Endothelial cell of umbilical vein (primary cell): ENCODE results near the gene RASA1. TPM values are rescaled to one million over a fixed set of nuclear protein-coding genes. Genes with fewer than 3 reads are reported as not detected.

ENCODE experiments used
- BruUV-seq: library from RNA; stranded (reverse); fragments of 400-500 nt; replicated peaks from 2 replicates; lab custom pipeline; 2021; lab: Mats Ljungman, UMichigan
- CTCF ChIA-PET: fragments of 300-600, 350-600 bp; sonication (Branson Sonifier 250); formaldehyde crosslinking; loops from one replicate; lab custom pipeline; 2021; ENCODE audit warnings: antibody characterized with exemption, inconsistent platforms; lab: Charles Lee
- POLR2A ChIA-PET: fragments of 300-600, 350-600 bp; sonication (Branson Sonifier 250); formaldehyde crosslinking; loops from one replicate; lab custom pipeline; 2021; ENCODE audit warnings: antibody characterized with exemption, inconsistent platforms; lab: Charles Lee
- DNase-seq: peaks from one replicate; pipeline ENCODE4 v3.0.0-alpha.2; 2011; ENCODE audit warnings: low read depth, low spot score
- FAIRE-seq: peaks from 2 replicates; lab custom pipeline; 2011; peaks lifted over from hg19 to GRCh38; lab: Jason Lieb, UNC
- H2AFZ ChIP-seq: 2 replicates; pipeline ENCODE4 v1.6.0; 2012; ENCODE audit warnings: low read depth, low read length, control low read depth, inconsistent platforms
- H3K27ac ChIP-seq: 2 replicates; pipeline ENCODE4 v1.5.1; 2011; ENCODE audit warnings: low read depth, mild to moderate bottlenecking, control low read depth, low read length, moderate library complexity; ENCODE audit not compliant: insufficient read depth
- H3K27me3 ChIP-seq, 2 experiments: 2 replicates each; pipeline versions ENCODE4 v1.6.0 to v1.6.1; 2011; ENCODE audit warnings: low read length in 2 of 2, mixed read lengths in 1 of 2; ENCODE audit not compliant: control insufficient read depth in 2 of 2, insufficient read depth in 2 of 2
- H3K36me3 ChIP-seq, 2 experiments: 2 replicates in 1 of 2; 3 replicates in 1 of 2; pipeline ENCODE4 v1.5.1; 2011; ENCODE audit warnings: low read length in 2 of 2, mild to moderate bottlenecking in 1 of 2, moderate library complexity in 1 of 2; ENCODE audit not compliant: control insufficient read depth in 2 of 2, insufficient read depth in 2 of 2; ENCODE audit errors: extremely low read depth in 1 of 2
- H3K4me1 ChIP-seq: 3 replicates; pipeline ENCODE4 v1.5.1; 2011; ENCODE audit warnings: mild to moderate bottlenecking, low read length; ENCODE audit not compliant: control insufficient read depth, insufficient read depth; ENCODE audit errors: extremely low read depth
- H3K4me2 ChIP-seq: 2 replicates; pipeline ENCODE4 v1.6.1; 2011; ENCODE audit warnings: low read length, control low read depth, mixed read lengths; ENCODE audit not compliant: insufficient read depth
- H3K4me3 ChIP-seq, 3 experiments: fragments of 200-600 bp in 1 of 3; sonication (generic), shearing (Covaris generic) in 1 of 3; replicated peaks in 1 of 3; 2 replicates each; pipeline ENCODE4 v1.5.1; 2011 to 2016; ENCODE audit warnings: control low read depth in 3 of 3, low read length in 3 of 3, mild to moderate bottlenecking in 2 of 3, inconsistent platforms in 1 of 3, low read depth in 1 of 3, moderate library complexity in 1 of 3; ENCODE audit not compliant: insufficient read depth in 1 of 3
- H3K79me2 ChIP-seq: 2 replicates; pipeline ENCODE4 v1.6.0; 2012; ENCODE audit warnings: low read length, inconsistent platforms; ENCODE audit not compliant: control insufficient read depth, insufficient read depth
- H3K9ac ChIP-seq: replicated peaks from 2 replicates; pipeline ENCODE3; 2011; ENCODE audit warnings: low read length, control low read depth; ENCODE audit not compliant: insufficient read depth; ENCODE audit errors: extremely low read depth
- H3K9me1 ChIP-seq: replicated peaks from 3 replicates; pipeline ENCODE4 v1.6.0; 2011; ENCODE audit warnings: mild to moderate bottlenecking, low read length; ENCODE audit not compliant: control insufficient read depth, insufficient read depth; ENCODE audit errors: extremely low read depth
- H3K9me3 ChIP-seq: replicated peaks from 2 replicates; pipeline ENCODE4 v1.5.1; 2012; ENCODE audit warnings: low read length, inconsistent platforms; ENCODE audit not compliant: control insufficient read depth, insufficient read depth
- H4K20me1 ChIP-seq: replicated peaks from 2 replicates; pipeline ENCODE3; 2011; ENCODE audit warnings: mild to moderate bottlenecking, low read length; ENCODE audit not compliant: control insufficient read depth, insufficient read depth; ENCODE audit errors: extremely low read depth
- EZH2 ChIP-seq: IDR thresholded peaks from 2 replicates; pipeline ENCODE4 v1.6.1; 2012; ENCODE audit warnings: borderline replicate concordance, low read depth, mild to moderate bottlenecking, moderate library complexity, low read length, inconsistent platforms; ENCODE audit not compliant: severe bottlenecking
- FOS ChIP-seq: IDR thresholded peaks from 2 replicates; pipeline ENCODE4 v1.6.1; 2011; ENCODE audit warnings: mild to moderate bottlenecking, low read length, moderate library complexity, borderline replicate concordance; ENCODE audit not compliant: insufficient read depth
- GATA2 ChIP-seq: IDR thresholded peaks from 2 replicates; pipeline ENCODE4 v1.7.0; 2011; ENCODE audit warnings: low read depth, mild to moderate bottlenecking, moderate library complexity, mixed read lengths, low read length; ENCODE audit not compliant: insufficient read length, insufficient read depth
- JUN ChIP-seq: IDR thresholded peaks from 2 replicates; pipeline ENCODE4 v1.6.1; 2011; ENCODE audit warnings: borderline replicate concordance, low read depth; ENCODE audit not compliant: insufficient read length, insufficient read depth
- MAX ChIP-seq: IDR thresholded peaks from 2 replicates; pipeline ENCODE4 v1.6.1; 2011; ENCODE audit not compliant: insufficient read depth, insufficient read length
- MYC ChIP-seq: IDR thresholded peaks from one replicate; pipeline ENCODE4 v1.6.1; 2011; ENCODE audit warnings: mild to moderate bottlenecking, low read depth, low read length
- POLR2A ChIP-seq: IDR thresholded peaks from 2 replicates; pipeline ENCODE4 v1.6.1; 2012; ENCODE audit warnings: low read depth, mild to moderate bottlenecking, control low read depth, low read length
- POLR2AphosphoS5 ChIP-seq: IDR thresholded peaks from 2 replicates; pipeline ENCODE4 v1.6.1; 2012; ENCODE audit warnings: low read depth, mild to moderate bottlenecking, control low read depth, low read length, moderate library complexity; ENCODE audit not compliant: insufficient read depth
- dilution Hi-C: fragments of 300-500 bp; cut with MboI; formaldehyde crosslinking; loops from one replicate; pipeline ENCODE4 v1.15.0; 2019; ENCODE audit warnings: low sequenced_read_pairs; ENCODE audit not compliant: extremely low pct_ligation_motif_present
- intact Hi-C: fragments of 100-400 bp; cut with micrococcal nuclease; formaldehyde crosslinking; loops from one replicate; pipeline ENCODE4 v1.10.0; 2022
- polyA plus RNA-seq, 4 experiments: library from polyadenylated mRNA; depleted of rRNA in 3 of 4; stranded (reverse) in 3 of 4; unstranded in 1 of 4; fragments of >200 nt; gene quantifications; 2 replicates each; pipeline versions ENCODE4 v1.2.1 to v1.2.3, GENCODE V29; 2011 to 2012; ENCODE audit warnings: missing spikeins in 1 of 4
- total RNA-seq: library from RNA; stranded (reverse); gene quantifications from 2 replicates; pipeline ENCODE4 v1.2.3, GENCODE V29; 2021
- TF ChIP-seq, protein P1 (sequence below), 2 donors: IDR thresholded peaks; 1 replicate in 1 of 2; 2 replicates in 1 of 2; pipeline ENCODE4 v1.5.1; 2011; ENCODE audit warnings: low read length in 2 of 2, mild to moderate bottlenecking in 2 of 2, moderate library complexity in 2 of 2, control low read depth in 1 of 2, inconsistent platforms in 1 of 2, low read depth in 1 of 2; ENCODE audit not compliant: insufficient read depth in 1 of 2; ENCODE audit errors: extremely low read depth in 1 of 2

The RASA1 gene
- total and polyA plus RNA-seq, 2 donors (not counting 3 experiments of a cell fraction or from before 2014, with no cell fraction given) = 23.1 to 42.0 TPM

DNA sequence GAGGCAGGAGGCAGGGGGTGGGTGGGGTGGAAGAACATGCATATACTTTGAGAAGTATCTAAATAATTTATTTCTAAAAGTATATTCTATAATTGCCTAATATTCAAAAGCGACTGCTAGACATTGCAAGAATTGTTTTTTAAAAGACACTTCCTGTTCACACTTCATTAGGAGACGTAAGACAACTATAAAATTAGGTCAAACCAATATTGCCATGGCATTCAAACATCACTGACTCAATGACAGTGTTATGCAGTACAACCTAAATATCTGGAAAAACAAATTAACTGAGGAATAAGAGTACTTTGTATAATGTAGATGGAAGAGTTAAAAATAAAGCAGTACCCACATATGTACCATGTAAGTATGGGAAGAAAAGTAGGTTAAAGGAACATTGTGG lies 140.5 kb downstream of the RASA1 start:
- no peak overlapping the region for H3K4me2 ChIP-seq
- H2AFZ ChIP-seq = no peak overlapping the region
- peaks cover 20% of the 10 kb centered on the region for H3K4me1 ChIP-seq
- peaks cover 2 to 24% of the 10 kb centered on the region in 2 experiments for H3K36me3 ChIP-seq
- H3K9ac ChIP-seq = no peak overlapping the region
- peaks cover 2% of the 10 kb centered on the region for H3K9me1 ChIP-seq
- TF ChIP-seq FOS (no peak), GATA2 (no peak)
- TF ChIP-seq, protein P1, sequence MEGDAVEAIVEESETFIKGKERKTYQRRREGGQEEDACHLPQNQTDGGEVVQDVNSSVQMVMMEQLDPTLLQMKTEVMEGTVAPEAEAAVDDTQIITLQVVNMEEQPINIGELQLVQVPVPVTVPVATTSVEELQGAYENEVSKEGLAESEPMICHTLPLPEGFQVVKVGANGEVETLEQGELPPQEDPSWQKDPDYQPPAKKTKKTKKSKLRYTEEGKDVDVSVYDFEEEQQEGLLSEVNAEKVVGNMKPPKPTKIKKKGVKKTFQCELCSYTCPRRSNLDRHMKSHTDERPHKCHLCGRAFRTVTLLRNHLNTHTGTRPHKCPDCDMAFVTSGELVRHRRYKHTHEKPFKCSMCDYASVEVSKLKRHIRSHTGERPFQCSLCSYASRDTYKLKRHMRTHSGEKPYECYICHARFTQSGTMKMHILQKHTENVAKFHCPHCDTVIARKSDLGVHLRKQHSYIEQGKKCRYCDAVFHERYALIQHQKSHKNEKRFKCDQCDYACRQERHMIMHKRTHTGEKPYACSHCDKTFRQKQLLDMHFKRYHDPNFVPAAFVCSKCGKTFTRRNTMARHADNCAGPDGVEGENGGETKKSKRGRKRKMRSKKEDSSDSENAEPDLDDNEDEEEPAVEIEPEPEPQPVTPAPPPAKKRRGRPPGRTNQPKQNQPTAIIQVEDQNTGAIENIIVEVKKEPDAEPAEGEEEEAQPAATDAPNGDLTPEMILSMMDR (IDR thresholded peaks at IDR 0.05; ENCODE audit: extremely low read depth in 1 of 2, insufficient read depth in 1 of 2, low read depth in 1 of 2, low read length in 2 of 2) = no peak
- H3K79me2 ChIP-seq = peaks cover 69% of the 10 kb centered on the region
- ChIA-PET CTCF (interaction anchor here (1.3 kb wide), 1 partner anchor 8 kb away, joined by 6 read pairs; no protein-coding TSS in a partner anchor), POLR2A (no interaction called here)
- no peak overlapping the region for H3K4me3 ChIP-seq
- peaks cover 3% of the 10 kb centered on the region for H4K20me1 ChIP-seq
- dilution Hi-C loops (no loop called here), intact Hi-C loops (no loop called here)
- FAIRE-seq (no peak), DNase-seq (no peak)
- no peaks in the 10 kb centered on the region for H3K9me3 ChIP-seq
- BruUV-seq = no TSS peak
- H3K27me3 ChIP-seq = no peaks in the 10 kb centered on the region
- H3K27ac ChIP-seq = no peak overlapping the region

DNA sequence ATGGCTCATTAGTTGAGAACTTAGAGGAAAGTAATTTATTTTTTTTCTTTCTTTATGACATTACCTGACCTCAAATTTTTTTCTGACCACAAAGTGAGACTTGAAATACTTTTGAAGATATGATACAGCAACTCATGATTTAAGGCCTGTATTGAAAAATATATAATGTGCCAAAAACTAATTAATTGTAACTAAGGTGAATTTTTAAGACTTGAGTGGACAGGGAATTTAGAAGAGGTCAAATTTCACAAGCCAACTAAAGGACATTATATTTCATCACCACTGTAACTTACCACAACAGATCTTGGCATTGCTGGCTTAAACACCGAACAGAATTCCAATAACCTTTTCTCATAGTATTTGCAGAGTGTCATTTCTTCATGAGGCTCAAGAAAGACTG lies 143.2 kb downstream of the RASA1 start:
- no peak for FAIRE-seq
- no peaks in the 10 kb centered on the region for H3K9me1 ChIP-seq
- POLR2A ChIA-PET = no interaction called here
- intact Hi-C loops = loop anchor here (5.0 kb wide), 4 partner anchors 289 to 1271 kb away; partner anchors contain the start of gene COX7C
- peak overlapping the region; percentile 98 for H3K9ac ChIP-seq
- H4K20me1 ChIP-seq = peaks cover 3% of the 10 kb centered on the region
- no peak overlapping the region for H2AFZ ChIP-seq
- H3K4me1 ChIP-seq = peaks cover 18% of the 10 kb centered on the region
- H3K27me3 ChIP-seq = no peaks in the 10 kb centered on the region
- no peak for TF ChIP-seq POLR2AphosphoS5
- no peak for TF ChIP-seq POLR2A
- TF ChIP-seq MAX = no peak
- no peak for TF ChIP-seq GATA2
- no peak for TF ChIP-seq FOS
- no peak for TF ChIP-seq EZH2
- no peak for TF ChIP-seq JUN
- TF ChIP-seq, protein P1 (IDR thresholded peaks at IDR 0.05; ENCODE audit: extremely low read depth in 1 of 2, insufficient read depth in 1 of 2, low read depth in 1 of 2, low read length in 2 of 2) = no peak
- no peak for TF ChIP-seq MYC
- H3K9me3 ChIP-seq = no peaks in the 10 kb centered on the region
- BruUV-seq = no TSS peak
- peaks cover 2 to 11% of the 10 kb centered on the region in 2 experiments for H3K36me3 ChIP-seq
- peaks cover 56% of the 10 kb centered on the region for H3K79me2 ChIP-seq
- dilution Hi-C loops = no loop called here
- H3K4me2 ChIP-seq = peak overlapping the region; percentile 88
- H3K27ac ChIP-seq = peak overlapping the region; percentile 97
- H3K4me3 ChIP-seq = peak overlapping the region in 1 of 3 experiments; percentile 96
- DNase-seq = no peak
- CTCF ChIA-PET = interaction anchor here (1.1 to 4.2 kb wide), 3 partner anchors 8 to 1280 kb away, joined by 3 to 33 read pairs (median 10); no protein-coding TSS in a partner anchor
